Gastrocnemius medialis (tissue), 4 donors: Measurements from ENCODE around the gene ZSCAN4. TPM values are rescaled to one million over a fixed set of nuclear protein-coding genes. Genes with fewer than 3 reads are reported as not detected.

Source experiments
- ATAC-seq, 2 donors: fragments of 150-250 bp; one replicate each; pipeline ENCODE4 v1.9.1; 2016
- DNase-seq, 2 donors: peaks; one replicate each; pipeline ENCODE4 v3.0.0-alpha.2; 2019
- H3K27ac ChIP-seq, 4 donors: fragments of 200-600 bp; sonication (generic); 1 replicate in 1 of 4; 2 replicates in 3 of 4; pipeline ENCODE4 v1.5.1; 2016 to 2018; ENCODE audit warnings: mild to moderate bottlenecking in 2 of 4, moderate library complexity in 1 of 4
- H3K27me3 ChIP-seq, 3 donors: fragments of 200-600 bp; sonication (generic) in 2 of 3; 1 replicate in 1 of 3; 2 replicates in 2 of 3; pipeline versions ENCODE4 v1.5.1 to v1.6.0; 2016 to 2019; ENCODE audit warnings: mild to moderate bottlenecking in 1 of 3, moderate library complexity in 1 of 3
- H3K36me3 ChIP-seq, 2 donors: fragments of 200-600 bp; sonication (generic) in 1 of 2; one replicate each; pipeline ENCODE4 v1.5.1; 2017 to 2018
- H3K4me1 ChIP-seq, 2 donors: fragments of 200-600 bp; sonication (generic) in 1 of 2; one replicate each; pipeline ENCODE4 v1.5.1; 2016 to 2017; ENCODE audit warnings: mild to moderate bottlenecking in 2 of 2
- H3K4me3 ChIP-seq, 4 donors: fragments of 200-600 bp; sonication (generic) in 3 of 4; 1 replicate in 1 of 4; 2 replicates in 3 of 4; pipeline ENCODE4 v1.5.1; 2016 to 2019; ENCODE audit warnings: mild to moderate bottlenecking in 2 of 4
- H3K9me3 ChIP-seq, 3 donors: fragments of 200-600 bp; sonication (generic) in 2 of 3; 1 replicate in 1 of 3; 2 replicates in 2 of 3; pipeline ENCODE4 v1.5.1; 2016 to 2019
- POLR2A ChIP-seq, 2 donors: fragments of 450-650 bp; IDR thresholded peaks; one replicate each; pipeline ENCODE4 v1.6.1; 2017; ENCODE audit warnings: antibody characterized with exemption in 2 of 2, mild to moderate bottlenecking in 2 of 2, moderate library complexity in 2 of 2
- in situ Hi-C, 4 donors: fragments of 200-750 bp; cut with MboI; loops; one replicate each; pipeline versions ENCODE4 v1.15.0 to v1.8.0; 2017; ENCODE audit warnings: low sequenced_read_pairs in 4 of 4
- intact Hi-C: fragments of 100-400 bp; cut with DNase I; formaldehyde crosslinking; loops from one replicate; pipeline ENCODE4 v1.15.1; 2023; ENCODE audit warnings: low total_unique reads
- total RNA-seq, 4 donors: library from RNA; depleted of rRNA; stranded (reverse); fragments of >200 nt; gene quantifications; one replicate each; pipeline versions ENCODE4 v1.1.0 to v1.2.3, GENCODE V29; 2016
- TF ChIP-seq, protein P1 (sequence below), 5 experiments: fragments of 450-650 bp in 3 of 5; fragments of 200-600 bp in 2 of 5; sonication (generic) in 2 of 5; IDR thresholded peaks in 4 of 5; conservative IDR thresholded peaks in 1 of 5; 1 replicate in 4 of 5; 2 replicates in 1 of 5; pipeline ENCODE4 v1.5.1; 2016 to 2019; ENCODE audit warnings: antibody characterized with exemption in 5 of 5, mild to moderate bottlenecking in 3 of 5, moderate library complexity in 3 of 5

ZSCAN4 gene
- total RNA-seq, 4 donors from 2014 or later = not detected

DNA sequence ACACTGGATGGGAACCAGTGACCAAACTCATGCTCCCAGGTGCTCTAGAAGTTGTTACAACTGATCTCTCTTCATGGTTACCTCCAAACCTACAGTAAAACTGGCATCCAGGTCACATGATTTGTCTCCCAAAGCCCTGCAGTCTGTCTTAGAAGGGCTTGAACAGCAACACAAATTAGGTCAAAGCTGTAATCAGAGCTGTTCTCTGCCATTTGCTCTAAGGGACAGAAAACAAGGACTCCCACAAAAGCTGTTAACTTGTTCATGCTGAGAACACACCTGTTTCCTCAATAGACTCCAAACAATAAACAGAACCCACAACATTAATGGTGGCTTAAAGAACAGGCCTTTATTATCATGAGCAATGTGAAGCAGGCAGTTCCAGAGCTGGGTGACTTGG is 50.7 kb downstream of the ZSCAN4 start:
- in situ Hi-C loops = no loop called here
- TF ChIP-seq POLR2A (IDR thresholded peaks at IDR 0.05) = no peak
- TF ChIP-seq, protein P1, sequence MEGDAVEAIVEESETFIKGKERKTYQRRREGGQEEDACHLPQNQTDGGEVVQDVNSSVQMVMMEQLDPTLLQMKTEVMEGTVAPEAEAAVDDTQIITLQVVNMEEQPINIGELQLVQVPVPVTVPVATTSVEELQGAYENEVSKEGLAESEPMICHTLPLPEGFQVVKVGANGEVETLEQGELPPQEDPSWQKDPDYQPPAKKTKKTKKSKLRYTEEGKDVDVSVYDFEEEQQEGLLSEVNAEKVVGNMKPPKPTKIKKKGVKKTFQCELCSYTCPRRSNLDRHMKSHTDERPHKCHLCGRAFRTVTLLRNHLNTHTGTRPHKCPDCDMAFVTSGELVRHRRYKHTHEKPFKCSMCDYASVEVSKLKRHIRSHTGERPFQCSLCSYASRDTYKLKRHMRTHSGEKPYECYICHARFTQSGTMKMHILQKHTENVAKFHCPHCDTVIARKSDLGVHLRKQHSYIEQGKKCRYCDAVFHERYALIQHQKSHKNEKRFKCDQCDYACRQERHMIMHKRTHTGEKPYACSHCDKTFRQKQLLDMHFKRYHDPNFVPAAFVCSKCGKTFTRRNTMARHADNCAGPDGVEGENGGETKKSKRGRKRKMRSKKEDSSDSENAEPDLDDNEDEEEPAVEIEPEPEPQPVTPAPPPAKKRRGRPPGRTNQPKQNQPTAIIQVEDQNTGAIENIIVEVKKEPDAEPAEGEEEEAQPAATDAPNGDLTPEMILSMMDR (IDR thresholded peaks at IDR 0.05 in 4 of 5, conservative IDR thresholded peaks at IDR 0.05 in 1 of 5) = no peak
- no peak for ATAC-seq

DNA sequence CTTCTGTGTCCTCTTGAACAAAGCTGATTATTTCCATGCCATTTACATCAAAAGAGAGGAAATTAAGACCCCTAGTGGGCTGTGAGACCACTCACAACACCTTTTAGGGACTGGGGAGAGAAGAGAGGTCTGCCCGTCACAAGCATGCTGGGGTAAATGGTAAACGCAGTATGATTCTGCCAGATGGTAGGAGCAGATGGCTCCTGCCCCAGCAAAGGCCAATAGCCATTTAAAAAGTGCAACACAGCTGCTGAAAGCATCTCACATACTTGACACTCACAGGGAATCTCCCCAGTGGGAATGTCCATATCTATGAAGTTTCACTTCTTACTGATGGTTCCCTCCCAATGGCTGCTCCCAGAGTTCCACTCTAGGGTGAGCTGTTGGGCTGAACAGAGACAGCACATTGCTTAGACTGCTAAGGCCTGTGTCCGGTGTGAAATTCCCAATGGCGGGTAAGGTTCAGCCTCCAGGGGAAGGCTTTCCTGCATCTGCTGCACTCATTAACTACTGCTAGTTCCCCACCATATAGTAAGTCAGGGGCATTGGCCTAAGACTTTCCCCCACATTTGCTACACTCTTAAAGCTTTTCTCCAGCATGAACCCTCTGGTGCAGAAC is 51.3 kb downstream of the ZSCAN4 start:
- Histone ChIP-seq H3K36me3 (peaks cover 10 to 44% of the 10 kb centered on the region in 2 donors), H3K27me3 (no peaks in the 10 kb centered on the region), H3K4me1 (no peaks in the 10 kb centered on the region), H3K9me3 (peaks cover 0 to 11% (median 2%) of the 10 kb centered on the region in 3 donors), H3K4me3 (no peak overlapping the region), H3K27ac (no peak overlapping the region)
- TF ChIP-seq, protein P1 (IDR thresholded peaks at IDR 0.05 in 4 of 5, conservative IDR thresholded peaks at IDR 0.05 in 1 of 5) = no peak
- no peak for TF ChIP-seq POLR2A (IDR thresholded peaks at IDR 0.05)
- intact Hi-C loops = no loop called here
- DNase-seq (no peak), ATAC-seq (no peak)
- in situ Hi-C loops = no loop called here

More for the DNA sequence above, 50.7 kb downstream of the ZSCAN4 start:
- Histone ChIP-seq H3K4me3 (no peak overlapping the region), H3K9me3 (peaks cover 0 to 11% (median 0%) of the 10 kb centered on the region in 3 donors), H3K4me1 (no peaks in the 10 kb centered on the region), H3K27me3 (no peaks in the 10 kb centered on the region), H3K36me3 (peaks cover 10 to 49% of the 10 kb centered on the region in 2 donors), H3K27ac (no peak overlapping the region)
- intact Hi-C loops = no loop called here
- DNase-seq = no peak

DNA sequence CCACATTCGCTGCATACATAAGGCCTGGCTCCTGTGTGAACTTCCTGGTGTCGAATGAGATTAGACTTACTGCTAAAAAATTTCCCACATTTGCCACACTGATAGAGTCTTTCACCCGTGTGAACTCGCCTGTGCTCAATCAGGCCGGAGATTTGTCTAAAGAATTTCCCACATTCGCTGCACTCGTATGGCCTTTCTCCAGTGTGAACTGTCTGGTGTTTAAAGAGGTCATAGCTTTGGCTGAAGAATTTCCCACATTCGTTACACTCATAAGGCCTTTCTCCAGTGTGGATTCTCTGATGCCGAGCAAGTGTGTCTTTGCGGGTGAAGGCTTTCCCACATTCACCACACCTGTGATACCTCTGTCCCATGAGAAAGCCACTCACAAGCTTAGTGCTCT is 52.1 kb downstream of the ZSCAN4 start:
- Histone ChIP-seq H3K4me3 (no peak overlapping the region), H3K27me3 (no peaks in the 10 kb centered on the region), H3K36me3 (peaks cover 10 to 44% of the 10 kb centered on the region in 2 donors), H3K27ac (no peak overlapping the region), H3K4me1 (no peaks in the 10 kb centered on the region), H3K9me3 (peaks cover 0 to 11% (median 5%) of the 10 kb centered on the region in 3 donors)
- ATAC-seq (no peak), DNase-seq (no peak)
- intact Hi-C loops = no loop called here
- in situ Hi-C loops = no loop called here
- TF ChIP-seq, protein P1 (IDR thresholded peaks at IDR 0.05 in 4 of 5, conservative IDR thresholded peaks at IDR 0.05 in 1 of 5) = no peak
- no peak for TF ChIP-seq POLR2A (IDR thresholded peaks at IDR 0.05)

Other genes with a start within 250 kb of the ZSCAN4 start
- gene ZNF749, start 233.6 kb upstream of the ZSCAN4 start, total RNA-seq = 10 to 100 TPM in 1 of 4 donors, 1 to 10 TPM in 3; 3.1 to 11.4 (median 3.9) TPM
- gene VN1R1, start 211.8 kb upstream of the ZSCAN4 start, total RNA-seq = 1 to 10 TPM in 2 of 4 donors, under 1 TPM in 1, not detected in 1; 0.60 to 3.2 (median 1.3) TPM
- gene ZNF772, start 191.4 kb upstream of the ZSCAN4 start, total RNA-seq = 10 to 100 TPM in 3 of 4 donors, 1 to 10 TPM in 1; 8.3 to 26.7 (median 17.6) TPM
- gene ZNF419, start 181.2 kb upstream of the ZSCAN4 start, total RNA-seq = 10 to 100 TPM in 2 of 4 donors, 1 to 10 TPM in 2; 4.6 to 25.2 (median 10.5) TPM
- 1 to 10 TPM; 1.2 to 6.5 (median 3.4) TPM for gene ZNF773, start 169.0 kb upstream of the ZSCAN4 start, total RNA-seq
- 1 to 10 TPM; 1.7 to 3.4 (median 2.3) TPM for gene ZNF549, start 141.6 kb upstream of the ZSCAN4 start, total RNA-seq
- gene ZNF550, start 109.1 kb upstream of the ZSCAN4 start, total RNA-seq = 1 to 10 TPM in 3 of 4 donors, under 1 TPM in 1; 0.87 to 9.1 (median 2.6) TPM
- gene ZNF416, start 90.0 kb upstream of the ZSCAN4 start, total RNA-seq = 1 to 10 TPM in 2 of 4 donors, under 1 TPM in 2; 0.87 to 2.0 (median 1.4) TPM
- 1 to 10 TPM in 2 of 4 donors, under 1 TPM in 2; 0.71 to 2.0 (median 1.1) TPM for gene ZIK1, start 84.8 kb upstream of the ZSCAN4 start, total RNA-seq
- 1 to 10 TPM in 3 of 4 donors, under 1 TPM in 1; 0.86 to 4.2 (median 3.4) TPM for gene ZNF530, start 69.0 kb upstream of the ZSCAN4 start, total RNA-seq
- gene ZNF134, start 54.7 kb upstream of the ZSCAN4 start, total RNA-seq = 10 to 100 TPM in 1 of 4 donors, 1 to 10 TPM in 3; 4.2 to 13.1 (median 8.0) TPM
- 1 to 10 TPM; 2.9 to 5.5 (median 4.3) TPM for gene ZNF211, start 35.8 kb upstream of the ZSCAN4 start, total RNA-seq
- gene ZNF551, start 13.0 kb downstream of the ZSCAN4 start, total RNA-seq = 1 to 10 TPM in 3 of 4 donors, under 1 TPM in 1; 0.95 to 5.8 (median 2.4) TPM
- gene ZNF154, start 40.3 kb downstream of the ZSCAN4 start, total RNA-seq = 1 to 10 TPM in 2 of 4 donors, under 1 TPM in 2; 0.49 to 2.8 (median 0.97) TPM
- 10 to 100 TPM in 1 of 4 donors, 1 to 10 TPM in 3; 3.9 to 10.1 (median 5.8) TPM for gene ZNF671, start 58.7 kb downstream of the ZSCAN4 start, total RNA-seq
- gene ZNF776, start 77.9 kb downstream of the ZSCAN4 start, total RNA-seq = 1 to 10 TPM; 5.0 to 8.1 (median 8.0) TPM
- 10 to 100 TPM in 1 of 4 donors, 1 to 10 TPM in 3; 7.6 to 13.3 (median 9.2) TPM for gene ZNF586, start 100.7 kb downstream of the ZSCAN4 start, total RNA-seq
- 1 to 10 TPM; 1.2 to 2.3 (median 1.8) TPM for gene ZNF552, start 146.0 kb downstream of the ZSCAN4 start, total RNA-seq
- 1 to 10 TPM; 2.1 to 9.6 (median 6.3) TPM for gene ZNF587B, start 161.4 kb downstream of the ZSCAN4 start, total RNA-seq
- gene ZNF587, start 180.9 kb downstream of the ZSCAN4 start, total RNA-seq = 1 to 10 TPM; 4.5 to 9.0 (median 5.5) TPM
- gene ZNF814, start 220.1 kb downstream of the ZSCAN4 start, total RNA-seq = 10 to 100 TPM in 1 of 4 donors, 1 to 10 TPM in 3; 3.3 to 18.0 (median 4.5) TPM
- 1 to 10 TPM; 2.6 to 8.4 (median 4.6) TPM for gene ZNF417, start 247.7 kb downstream of the ZSCAN4 start, total RNA-seq